ENCODE results near the gene OR52H1. TPM values are rescaled to one million over a fixed set of nuclear protein-coding genes. Genes with fewer than 3 reads are reported as not detected.

The OR52H1 gene
- total RNA-seq, 1 experiment from 2014 or later: not detected

GRCh38 chr11:5521540-5521939, 26.8 kb downstream of the OR52H1 start:
- Histone ChIP-seq H3K27me3 (replicated peaks) (no peaks in the 10 kb centered on the region; the same call in 1 of the 2 replicates), H3K4me1 (replicated peaks) (no peaks in the 10 kb centered on the region), H3K9me3 (replicated peaks) (no peaks in the 10 kb centered on the region), H3K27ac (no peak overlapping the region), H3K36me3 (no peaks in the 10 kb centered on the region), H3K4me3 (no peak overlapping the region)
- DNase-seq (ENCODE audit: low read depth in 1 of 2, low spot score in 2 of 2): no peak

GRCh38 chr11:5516599-5516998, 31.7 kb downstream of the OR52H1 start, which contains the start of gene UBQLNL:
UBQLNL (minus strand) TSS chr11:5516699; CDS start chr11:5516441, 258 bp downstream.
- Histone ChIP-seq H3K4me1 (replicated peaks) (no peaks in the 10 kb centered on the region), H3K9me3 (replicated peaks) (no peaks in the 10 kb centered on the region)

GRCh38 chr11:5514841-5515240, 33.5 kb downstream of the OR52H1 start:
- DNase-seq (ENCODE audit: low read depth in 1 of 2, low spot score in 2 of 2): no peak

More at GRCh38 chr11:5516599-5516998, 31.7 kb downstream of the OR52H1 start, which contains the start of gene UBQLNL:
- no peak within 1 kb of the TSS for H3K27ac ChIP-seq
- H3K27me3 ChIP-seq (replicated peaks): peaks cover 14% of the 10 kb centered on the region; the same call in 1 of the 2 replicates
- no peak within 1 kb of the TSS for H3K4me3 ChIP-seq
- no peak for DNase-seq (ENCODE audit: low read depth in 1 of 2, low spot score in 2 of 2)
- H3K36me3 ChIP-seq: no peaks in the 10 kb centered on the region

DNA sequence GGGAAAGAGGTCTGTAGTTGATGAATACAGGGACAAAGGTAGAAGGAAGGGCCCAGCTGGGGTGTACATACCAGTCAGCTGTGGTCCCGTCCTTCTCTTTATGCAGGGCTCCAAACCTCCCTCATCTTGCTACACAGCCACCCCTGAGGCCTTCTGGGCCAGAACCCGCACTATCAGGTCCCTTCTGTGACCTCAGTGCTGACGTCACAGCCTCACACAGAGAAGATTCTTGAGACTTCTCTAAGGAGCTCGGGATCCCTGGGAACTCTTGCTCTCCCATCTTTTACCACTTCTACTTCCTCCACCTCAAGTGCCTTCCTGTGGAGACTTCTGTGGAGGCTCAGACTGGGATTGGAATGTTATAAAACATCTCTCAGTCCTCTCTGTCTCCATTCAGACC, 38.5 kb downstream of the OR52H1 start, which contains the start of gene UBQLN3:
UBQLN3 (minus strand) TSS at position 155 of the 400 bp plus-strand sequence. CDS start 399 bp downstream, outside the sequence.
- Histone ChIP-seq H3K27ac (no peak within 1 kb of the TSS), H3K36me3 (no peaks in the 10 kb centered on the region), H3K4me1 (replicated peaks) (no peaks in the 10 kb centered on the region), H3K4me3 (no peak within 1 kb of the TSS), H3K27me3 (replicated peaks) (peaks cover 32% of the 10 kb centered on the region), H3K9me3 (replicated peaks) (no peaks in the 10 kb centered on the region)
- no peak for DNase-seq (ENCODE audit: low read depth in 1 of 2, low spot score in 2 of 2)

More at GRCh38 chr11:5514841-5515240, 33.5 kb downstream of the OR52H1 start:
- no peaks in the 10 kb centered on the region for H3K4me1 ChIP-seq (replicated peaks)
- H3K9me3 ChIP-seq (replicated peaks): no peaks in the 10 kb centered on the region
- H3K36me3 ChIP-seq: no peaks in the 10 kb centered on the region
- H3K27me3 ChIP-seq (replicated peaks): peaks cover 22% of the 10 kb centered on the region; the same call in 1 of the 2 replicates
- no peak overlapping the region for H3K4me3 ChIP-seq
- no peak overlapping the region for H3K27ac ChIP-seq

DNA sequence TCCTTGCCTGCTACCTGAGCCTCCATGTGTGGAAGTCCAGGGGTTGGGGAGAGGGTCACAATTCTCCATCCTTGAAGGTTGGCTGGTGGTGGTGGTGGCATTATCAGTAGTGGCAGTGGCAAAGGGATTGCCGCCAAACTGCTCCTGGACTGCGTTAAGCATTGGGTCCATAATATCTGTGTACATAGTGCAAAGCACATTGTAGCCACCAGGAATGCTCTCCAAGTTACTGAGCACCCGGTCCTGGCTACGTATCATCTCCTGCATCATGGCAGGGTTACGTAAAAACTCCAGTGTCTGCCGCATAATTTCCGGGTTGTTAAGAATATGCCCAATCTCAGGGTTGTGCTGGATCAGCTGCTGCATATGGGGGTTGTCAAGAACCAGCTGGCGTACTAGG, 39.7 kb downstream of the OR52H1 start:
- no peak for DNase-seq (ENCODE audit: low read depth in 1 of 2, low spot score in 2 of 2)
- H3K27me3 ChIP-seq (replicated peaks): peaks cover 32% of the 10 kb centered on the region
- no peaks in the 10 kb centered on the region for H3K36me3 ChIP-seq
- H3K9me3 ChIP-seq (replicated peaks): no peaks in the 10 kb centered on the region
- no peak overlapping the region for H3K27ac ChIP-seq
- no peaks in the 10 kb centered on the region for H3K4me1 ChIP-seq (replicated peaks)
- no peak overlapping the region for H3K4me3 ChIP-seq

DNA sequence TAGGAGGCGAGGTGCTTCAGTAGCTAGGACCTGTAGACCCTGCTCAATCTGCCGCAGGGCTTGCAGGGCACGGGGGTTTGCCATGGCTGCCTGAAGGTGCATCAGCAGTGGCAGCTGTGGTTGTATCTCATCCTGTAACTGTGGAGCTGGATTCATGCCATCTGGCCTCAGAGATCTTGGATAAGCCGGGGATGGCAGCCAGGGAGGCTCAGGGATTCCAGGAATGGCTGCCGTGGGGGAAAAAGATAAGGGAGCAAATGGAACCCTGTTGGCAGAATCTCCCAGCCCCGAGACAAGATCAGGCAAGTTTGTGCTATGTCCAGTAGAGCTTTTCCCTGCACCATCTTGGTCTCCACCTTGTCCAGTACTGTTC, 40.4 kb downstream of the OR52H1 start:
- Histone ChIP-seq H3K4me3 (no peak overlapping the region), H3K36me3 (no peaks in the 10 kb centered on the region), H3K9me3 (replicated peaks) (no peaks in the 10 kb centered on the region), H3K4me1 (replicated peaks) (no peaks in the 10 kb centered on the region), H3K27ac (no peak overlapping the region), H3K27me3 (replicated peaks) (peaks cover 27% of the 10 kb centered on the region)
- no peak for DNase-seq (ENCODE audit: low read depth in 1 of 2, low spot score in 2 of 2)

DNA sequence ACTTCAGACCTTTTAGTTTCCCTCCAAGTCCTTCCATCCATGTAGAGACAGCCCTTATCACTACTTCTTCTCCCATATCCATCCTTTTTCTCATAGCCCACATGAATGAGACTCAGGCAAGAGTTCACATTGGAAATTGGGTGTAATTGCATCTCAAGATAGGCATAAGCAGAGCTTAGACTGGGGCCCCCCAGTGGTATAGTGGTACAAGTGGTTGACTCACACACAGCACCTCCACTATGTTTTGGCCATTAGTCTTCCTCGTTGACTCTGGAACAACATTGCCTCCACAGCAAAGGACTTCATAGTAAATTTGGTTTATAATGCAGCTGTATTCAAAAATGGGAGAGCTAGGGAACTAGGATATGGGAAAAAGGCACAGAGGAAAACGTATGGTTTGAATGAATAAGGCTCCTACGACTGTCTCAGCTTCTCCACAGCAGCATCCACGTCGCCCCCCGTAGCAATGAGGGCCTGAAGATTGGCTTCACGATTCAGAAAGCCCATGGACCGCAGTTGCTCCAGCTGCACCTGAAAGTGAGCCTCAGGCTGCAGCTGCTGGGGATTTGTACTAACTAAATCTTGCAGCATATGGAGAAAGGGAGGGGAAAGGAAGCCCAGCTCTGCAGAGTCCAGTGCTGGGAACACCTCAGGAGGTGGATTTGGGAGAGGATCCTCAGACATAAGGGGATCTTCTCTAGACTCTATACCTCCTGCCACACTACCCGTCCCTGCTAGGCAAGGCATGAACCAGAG, 41.0 kb downstream of the OR52H1 start:
- no peak for DNase-seq (ENCODE audit: low read depth in 1 of 2, low spot score in 2 of 2)
- Histone ChIP-seq H3K4me1 (replicated peaks) (no peaks in the 10 kb centered on the region), H3K9me3 (replicated peaks) (no peaks in the 10 kb centered on the region), H3K27ac (no peak overlapping the region), H3K27me3 (replicated peaks) (peaks cover 23% of the 10 kb centered on the region), H3K36me3 (no peaks in the 10 kb centered on the region), H3K4me3 (no peak overlapping the region)

GRCh38 chr11:5505363-5506048, 42.8 kb downstream of the OR52H1 start:
- Histone ChIP-seq H3K27ac (no peak overlapping the region), H3K9me3 (replicated peaks) (no peaks in the 10 kb centered on the region), H3K27me3 (replicated peaks) (peaks cover 15% of the 10 kb centered on the region), H3K36me3 (no peaks in the 10 kb centered on the region), H3K4me1 (replicated peaks) (no peaks in the 10 kb centered on the region), H3K4me3 (no peak overlapping the region)
- DNase-seq (ENCODE audit: low read depth in 1 of 2, low spot score in 2 of 2): no peak

DNA sequence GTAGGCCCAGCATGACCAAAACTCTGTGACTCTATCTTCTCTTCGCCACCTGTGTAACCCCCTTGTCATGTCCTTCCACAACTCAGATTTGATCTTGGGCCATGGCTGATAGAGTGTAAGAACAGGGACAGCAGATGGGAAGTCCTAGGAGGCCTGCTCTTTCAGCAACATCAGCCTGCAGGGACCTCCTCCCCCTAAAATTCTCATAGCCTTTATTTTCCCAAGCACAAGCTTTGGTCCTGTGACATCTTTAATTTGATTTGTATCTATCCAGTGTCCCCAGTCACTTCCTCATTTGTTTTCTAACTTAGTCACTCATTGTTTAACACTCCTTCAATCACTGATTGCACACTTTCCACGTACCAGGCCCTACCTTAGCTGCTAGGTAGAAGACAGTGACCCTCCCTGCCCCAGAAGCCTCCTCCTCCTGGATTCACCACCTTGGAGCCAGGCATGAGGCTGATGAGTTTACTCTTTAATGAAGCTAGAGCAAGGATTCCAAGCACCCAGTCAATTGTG, 43.9 kb downstream of the OR52H1 start:
- H3K36me3 ChIP-seq: no peaks in the 10 kb centered on the region
- H3K9me3 ChIP-seq (replicated peaks): no peaks in the 10 kb centered on the region
- H3K27ac ChIP-seq: no peak overlapping the region
- no peak overlapping the region for H3K4me3 ChIP-seq
- H3K4me1 ChIP-seq (replicated peaks): no peaks in the 10 kb centered on the region
- peaks cover 23% of the 10 kb centered on the region for H3K27me3 ChIP-seq (replicated peaks)
- no peak for DNase-seq (ENCODE audit: low read depth in 1 of 2, low spot score in 2 of 2)

DNA sequence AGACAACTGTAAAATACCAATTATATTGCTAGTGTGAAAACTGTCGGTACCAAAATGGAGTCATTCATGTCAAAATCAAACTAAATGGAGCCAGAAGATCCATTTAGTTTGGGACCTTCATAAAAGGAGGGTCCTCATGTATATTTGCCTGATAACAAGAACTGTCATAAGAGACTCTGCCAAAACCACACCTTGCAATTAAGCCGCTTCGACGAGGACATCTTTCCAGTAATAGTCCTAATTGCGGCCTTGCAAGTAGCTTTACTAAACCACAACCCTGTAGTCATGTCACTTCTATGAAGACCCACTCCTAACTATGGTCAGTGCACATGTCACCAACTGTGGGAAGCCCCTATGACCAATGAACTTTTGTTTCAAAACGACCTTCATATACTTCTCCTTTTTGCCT, 47.9 kb downstream of the OR52H1 start:
- peaks cover 24% of the 10 kb centered on the region for H3K27me3 ChIP-seq (replicated peaks)
- H3K4me1 ChIP-seq (replicated peaks): no peaks in the 10 kb centered on the region
- H3K4me3 ChIP-seq: no peak overlapping the region
- H3K9me3 ChIP-seq (replicated peaks): no peaks in the 10 kb centered on the region
- no peaks in the 10 kb centered on the region for H3K36me3 ChIP-seq
- DNase-seq (ENCODE audit: low read depth in 1 of 2, low spot score in 2 of 2): no peak
- no peak overlapping the region for H3K27ac ChIP-seq

- no peaks in the 10 kb centered on the region for H3K36me3 ChIP-seq
- H3K9me3 ChIP-seq (replicated peaks): no peaks in the 10 kb centered on the region
- H3K4me3 ChIP-seq: no peak overlapping the region
- no peak overlapping the region for H3K27ac ChIP-seq
- DNase-seq (ENCODE audit: low read depth in 1 of 2, low spot score in 2 of 2): no peak
- H3K27me3 ChIP-seq (replicated peaks): peaks cover 19% of the 10 kb centered on the region
- H3K4me1 ChIP-seq (replicated peaks): no peaks in the 10 kb centered on the region
These were observed 48.7 kb downstream of the OR52H1 start for GRCh38 chr11:5499671-5500070.
